SW480 (cell line): Measurements from ENCODE around the gene GJA9.
"Not testable (repeated sequence)": the region's sequence is repeated elsewhere in the genome, so short reads cannot be mapped to it uniquely, and the experiment has no call there.

ENCODE experiments used
- DNase-seq: peaks from one replicate; pipeline ENCODE4 v3.0.0-alpha.2; 2016; ENCODE audit warnings: low spot score

Gene GJA9

DNA sequence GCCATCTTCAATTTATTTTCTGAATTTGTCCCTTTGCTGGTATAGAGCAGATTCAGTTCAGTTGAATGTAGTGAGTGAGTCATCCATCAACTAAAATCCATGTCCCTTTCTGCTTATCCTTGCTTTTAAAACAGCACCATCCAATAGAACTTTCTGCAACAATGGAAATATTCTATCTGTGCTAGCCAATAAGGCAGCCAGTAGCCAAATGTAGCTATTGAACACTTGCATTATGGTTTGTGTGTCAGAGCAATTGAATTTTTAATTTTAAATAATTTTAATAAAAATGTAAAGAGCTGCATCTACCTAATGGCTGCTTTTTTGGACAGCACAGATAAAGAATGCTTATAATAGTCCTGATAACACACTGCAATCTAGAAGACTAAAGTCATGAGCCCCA is at the start of gene GJA9:
TSS of gene GJA9 (minus strand) at position 101 of the 400 bp plus-strand sequence. CDS start 5,489 bp downstream, outside the sequence.
- DNase-seq = no peak

DNA sequence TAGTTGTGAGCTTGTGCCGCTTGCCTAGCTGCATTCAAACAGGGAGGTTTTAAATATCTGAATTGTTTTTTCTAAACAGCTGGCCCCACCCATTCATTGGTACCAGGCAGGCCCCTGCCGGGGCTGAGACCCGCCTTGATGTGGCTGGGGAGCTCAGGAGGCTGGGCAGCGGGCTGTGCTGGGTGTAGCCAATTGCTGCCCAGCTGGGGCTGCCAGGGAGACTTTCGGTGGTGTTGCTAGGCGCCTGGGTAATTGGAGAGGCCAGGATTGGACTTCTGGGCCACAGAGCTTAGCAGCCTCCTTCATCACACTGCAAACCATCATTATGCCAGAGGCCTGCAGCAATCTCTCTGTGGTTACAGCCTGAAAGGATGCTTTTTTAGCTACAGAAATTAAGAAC is 48.1 kb upstream of the GJA9 start:
- peak; percentile 53 for DNase-seq

DNA sequence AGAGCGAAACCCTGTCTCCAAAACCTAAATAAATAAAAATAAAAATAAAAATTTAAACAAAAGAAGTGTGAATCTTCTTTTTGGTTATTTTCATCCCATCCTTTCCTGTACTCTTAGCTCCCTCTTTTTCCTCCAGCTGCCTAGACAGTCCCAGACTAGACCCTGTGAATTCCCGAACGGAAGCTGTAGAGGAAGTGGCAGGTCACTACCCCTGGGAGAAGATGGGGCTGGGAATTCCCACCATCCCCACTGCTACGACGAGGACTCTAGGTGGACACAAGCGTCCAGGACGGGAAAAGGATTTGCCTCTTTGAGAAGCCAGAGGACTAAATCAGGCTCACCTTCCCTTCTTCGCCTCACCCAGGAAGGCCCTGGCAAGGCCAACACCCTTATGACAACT is 47.7 kb upstream of the GJA9 start:
- no peak for DNase-seq

DNA sequence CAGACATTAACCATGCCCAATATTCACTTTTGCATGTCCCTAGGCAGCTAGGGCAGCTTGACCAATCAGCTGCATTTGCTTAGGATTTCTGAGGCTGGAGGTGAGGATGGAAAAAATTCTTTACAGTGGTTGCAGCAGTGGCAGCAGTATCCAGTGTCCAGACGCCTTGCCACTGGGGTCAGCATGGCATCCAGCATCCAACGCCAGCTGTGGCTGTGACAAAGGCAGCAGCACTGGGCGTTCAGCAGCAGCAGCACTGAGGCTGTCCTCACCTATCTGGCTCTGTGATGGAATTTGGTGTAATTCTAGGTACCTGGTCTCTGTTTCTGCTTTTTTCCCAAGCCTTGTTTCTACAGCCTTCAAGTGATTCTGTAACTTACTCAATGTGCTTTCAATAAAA is 44.7 kb upstream of the GJA9 start:
- no peak for DNase-seq

DNA sequence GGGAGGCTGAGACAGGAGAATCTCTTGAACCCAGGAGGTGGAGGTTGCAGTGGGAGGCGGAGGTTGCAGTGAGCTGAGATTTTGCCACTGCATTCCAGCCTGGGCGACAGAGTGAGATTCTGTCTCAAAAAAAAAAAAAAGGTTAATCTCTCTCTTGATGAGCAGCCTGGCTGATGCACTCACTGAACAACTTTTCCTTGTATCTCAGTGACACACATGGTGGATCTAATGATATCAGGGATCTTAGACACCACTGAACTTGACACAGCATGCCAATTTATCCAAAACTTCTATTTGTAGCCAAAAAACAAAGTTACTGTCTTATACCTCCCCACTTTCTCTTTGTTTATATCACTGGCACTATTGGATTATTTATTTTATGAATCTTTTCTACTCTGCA is 44.0 kb upstream of the GJA9 start:
- DNase-seq = no peak

DNA sequence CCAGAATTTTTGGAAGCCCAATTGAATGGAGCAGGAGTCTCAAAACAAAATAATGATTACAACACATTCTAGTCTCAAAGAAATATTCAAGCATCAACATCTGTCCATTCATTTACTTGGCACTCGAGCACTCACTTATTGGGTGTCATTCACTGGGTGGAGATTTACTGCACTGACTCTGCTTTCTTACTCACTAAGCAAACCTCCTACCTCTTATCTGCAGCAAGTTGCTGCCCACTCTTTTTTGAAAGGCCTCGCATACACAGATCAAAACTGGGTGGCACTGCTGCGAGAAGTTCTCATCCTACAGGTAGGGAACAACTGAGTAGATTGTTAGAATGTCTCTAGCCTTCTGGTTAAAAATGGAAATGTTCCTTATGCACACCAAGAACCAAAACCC is 42.2 kb upstream of the GJA9 start:
- DNase-seq = no peak

DNA sequence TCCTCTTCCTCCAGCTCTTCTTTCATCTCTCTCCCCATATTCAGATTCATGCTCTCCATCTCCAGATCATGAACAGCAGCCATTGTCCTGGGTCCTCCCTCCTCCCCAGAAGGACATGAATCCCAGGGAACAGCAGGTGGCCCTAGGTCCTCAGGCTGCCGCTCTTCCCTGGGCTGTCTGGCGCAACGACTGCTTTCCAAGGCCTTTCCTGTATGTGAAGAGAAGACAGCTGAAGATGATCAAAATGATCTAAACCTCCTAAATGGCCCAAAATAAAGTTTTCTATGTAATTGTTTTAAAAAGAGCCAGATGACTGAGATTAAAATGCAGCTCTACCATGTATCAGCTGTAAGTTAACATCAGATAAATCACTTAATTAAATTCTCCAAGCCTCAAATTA is 37.7 kb upstream of the GJA9 start:
- DNase-seq = no peak

DNA sequence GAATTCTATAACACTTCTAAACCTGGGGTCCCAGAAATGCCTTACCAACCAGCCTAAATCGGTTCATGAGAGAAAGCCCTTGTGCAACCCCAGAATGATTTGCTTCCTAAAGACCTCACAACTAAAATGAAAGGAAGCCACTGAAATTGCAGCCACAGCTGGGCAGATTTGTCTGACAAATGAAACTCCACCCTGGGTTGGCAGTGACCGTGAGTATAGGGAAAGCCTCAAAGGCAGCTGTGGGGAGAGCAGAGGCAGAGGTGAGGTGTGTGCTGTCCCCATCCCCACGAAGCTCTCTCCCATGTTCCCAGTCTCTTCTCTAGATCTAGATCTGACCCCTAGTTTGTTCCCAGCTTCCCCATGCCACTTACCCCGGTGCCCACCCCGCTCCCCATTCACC is 37.2 kb upstream of the GJA9 start:
- no peak for DNase-seq

DNA sequence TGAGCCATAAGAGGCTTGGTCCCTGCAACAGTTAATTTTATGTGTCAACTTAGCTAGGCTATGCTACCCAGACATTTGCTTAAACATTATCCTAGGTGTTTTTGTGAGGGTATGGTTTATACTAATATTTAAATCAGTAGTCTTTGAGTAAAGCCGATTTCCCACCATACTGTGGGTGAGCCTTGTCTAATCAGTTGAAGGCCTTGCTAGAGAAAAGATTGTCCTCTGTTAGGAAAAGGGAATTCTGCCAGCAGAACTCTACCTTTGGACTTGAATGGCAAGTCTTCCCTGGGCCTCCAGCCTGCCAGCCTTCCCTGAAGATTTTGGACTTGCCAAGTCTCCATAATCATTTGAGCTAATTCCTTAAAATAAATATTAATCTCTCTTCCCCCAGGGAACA is 36.4 kb upstream of the GJA9 start:
- no peak for DNase-seq

DNA sequence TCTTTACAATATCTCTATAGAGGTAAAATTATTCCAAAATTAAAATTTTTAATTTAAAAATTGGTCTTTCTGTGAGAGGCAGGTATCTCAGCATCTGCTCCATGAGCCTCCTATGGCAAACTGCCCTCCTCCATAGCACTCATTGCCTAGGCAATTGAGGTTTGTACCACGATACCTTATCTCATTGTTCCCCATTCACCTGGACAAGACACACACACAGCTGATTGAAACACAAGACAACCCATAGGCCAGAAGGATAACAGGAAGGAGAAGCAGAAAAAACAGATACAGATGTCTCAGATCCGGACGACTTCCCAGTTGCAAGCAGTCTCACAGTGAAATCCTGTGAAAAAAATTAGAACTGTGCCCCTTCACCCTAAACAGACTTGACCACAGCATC is 36.0 kb upstream of the GJA9 start:
- DNase-seq = no peak

DNA sequence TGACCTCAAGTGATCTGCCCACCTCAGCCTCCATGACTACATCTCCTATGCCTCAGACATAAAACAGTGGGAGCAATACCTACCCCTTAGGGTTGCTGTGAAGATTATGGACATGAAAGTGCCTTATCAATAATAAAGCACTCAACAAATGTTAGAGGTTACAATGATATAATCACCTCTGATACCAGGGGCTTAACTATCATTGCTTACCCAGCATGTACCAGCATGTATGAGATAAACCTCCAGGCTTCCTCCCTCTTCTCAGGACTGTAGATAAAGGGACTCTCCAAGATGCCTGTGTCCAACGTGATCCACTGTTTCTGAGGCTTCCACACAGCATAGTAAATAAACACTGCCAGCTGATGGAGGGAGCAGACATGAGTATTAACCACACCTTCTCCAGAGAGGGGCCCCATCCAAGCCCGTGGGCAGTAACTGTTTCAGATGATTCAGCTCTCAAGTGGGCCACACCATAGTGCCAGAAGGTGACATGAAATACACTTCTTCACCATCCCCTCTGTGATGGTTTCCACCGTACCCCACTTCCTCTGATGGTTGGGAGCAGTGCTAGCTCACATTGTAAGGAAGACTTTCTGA is 34.1 kb upstream of the GJA9 start:
- DNase-seq = no peak

DNA sequence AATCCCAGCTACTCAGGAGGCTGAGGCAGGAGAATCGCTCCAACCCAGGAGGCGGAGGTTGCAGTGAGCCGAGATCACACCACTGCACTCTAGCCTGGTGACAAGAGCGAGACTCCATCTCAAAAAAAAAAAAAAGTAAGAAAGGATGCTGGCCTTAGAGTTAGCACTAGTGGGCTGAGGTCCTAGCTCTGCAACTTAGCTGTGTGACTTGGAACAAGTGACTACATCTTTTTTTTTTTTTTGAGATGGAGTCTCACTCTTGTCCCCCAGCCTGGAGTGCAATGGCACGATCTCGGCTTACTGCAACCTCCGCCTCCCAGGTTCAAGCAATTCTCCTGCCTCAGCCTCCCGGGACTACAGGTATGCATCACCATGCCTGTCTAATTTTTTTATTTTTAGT is 33.5 kb upstream of the GJA9 start:
- DNase-seq = not testable (repeated sequence)

DNA sequence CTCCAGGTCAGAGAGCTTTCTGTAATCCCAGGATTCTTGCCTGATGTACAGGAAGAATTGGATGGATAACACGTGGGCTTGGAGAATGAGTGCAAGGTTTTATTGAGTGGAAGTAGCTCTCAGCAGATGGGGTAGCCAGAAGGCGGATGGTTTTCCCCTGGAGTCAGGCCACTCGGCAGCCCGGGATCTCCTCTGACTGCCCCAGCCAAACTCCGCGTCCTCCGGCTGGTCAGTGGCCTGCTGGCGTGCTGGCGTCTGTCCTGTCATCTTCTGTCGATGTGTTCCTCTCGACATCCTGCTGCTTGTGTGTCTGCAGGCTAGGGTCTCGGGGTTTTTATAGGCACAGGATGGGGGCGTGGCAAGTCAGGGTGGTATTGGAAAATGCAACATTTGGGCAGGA is 27.4 kb upstream of the GJA9 start:
- DNase-seq = no peak

DNA sequence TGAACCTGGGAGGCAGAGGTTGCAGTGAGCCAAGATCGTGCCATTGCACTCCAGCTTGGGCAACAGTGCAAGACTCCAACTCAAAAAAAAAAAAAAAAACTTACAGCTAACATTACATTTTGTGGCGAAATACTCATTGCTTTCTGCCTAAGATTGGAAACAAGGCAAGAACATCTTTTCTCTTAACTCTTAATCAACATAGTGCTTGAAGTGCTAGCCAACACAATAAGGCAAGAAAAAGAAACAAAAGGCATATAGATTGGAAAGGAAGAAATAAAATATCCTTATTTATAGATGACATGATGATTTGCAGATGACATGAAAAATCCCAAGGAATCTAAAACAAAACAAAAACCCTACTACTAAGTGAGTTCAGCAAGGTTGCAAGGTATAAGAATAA is 24.6 kb upstream of the GJA9 start:
- no peak for DNase-seq

DNA sequence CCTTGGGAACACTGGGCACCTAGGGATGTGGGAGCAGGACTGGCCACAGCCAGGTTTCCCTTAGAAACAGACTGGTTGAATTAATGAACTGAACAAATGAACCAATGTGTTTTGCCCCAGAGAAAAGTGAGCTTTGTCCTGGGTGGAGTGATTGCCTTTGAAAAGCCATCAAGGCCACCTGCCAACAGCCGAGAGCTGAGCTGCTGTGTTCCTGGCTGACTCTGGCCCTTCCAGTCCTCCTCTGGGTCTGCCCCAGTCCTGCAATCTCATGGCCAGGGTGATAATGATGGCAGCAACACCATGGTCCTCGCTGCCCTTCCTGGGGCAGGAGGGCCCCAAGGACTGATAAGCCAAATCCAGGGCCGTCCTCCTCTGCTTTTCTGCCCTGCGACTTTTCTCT is 18.2 kb upstream of the GJA9 start:
- no peak for DNase-seq

DNA sequence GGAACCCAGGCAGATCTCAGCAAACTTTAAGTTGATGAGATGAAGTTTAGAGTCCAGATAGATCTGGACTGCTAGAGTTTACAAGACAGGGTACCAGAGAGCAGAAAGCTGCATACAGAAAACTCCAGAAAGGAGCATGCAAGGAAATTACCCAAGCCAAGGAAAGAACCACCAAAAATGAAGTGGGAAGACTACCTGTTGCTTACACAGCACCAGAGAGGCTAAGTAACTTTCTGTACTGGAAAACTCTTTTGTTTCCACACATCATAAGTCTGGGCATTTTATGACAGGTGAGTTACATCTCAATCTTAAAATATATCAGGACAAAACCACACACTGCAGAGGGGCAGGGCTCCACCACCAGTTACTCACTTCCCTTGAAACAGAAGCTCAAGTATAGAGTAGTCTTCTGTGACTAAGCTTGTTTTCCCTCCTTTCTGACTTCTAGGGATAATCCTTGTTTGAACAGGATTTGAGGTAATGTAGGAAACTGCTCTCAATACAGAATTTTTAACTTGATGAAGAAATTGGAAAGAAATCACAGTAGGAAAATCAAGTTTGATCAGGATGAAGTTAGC is 17.4 kb upstream of the GJA9 start:
- no peak for DNase-seq

DNA sequence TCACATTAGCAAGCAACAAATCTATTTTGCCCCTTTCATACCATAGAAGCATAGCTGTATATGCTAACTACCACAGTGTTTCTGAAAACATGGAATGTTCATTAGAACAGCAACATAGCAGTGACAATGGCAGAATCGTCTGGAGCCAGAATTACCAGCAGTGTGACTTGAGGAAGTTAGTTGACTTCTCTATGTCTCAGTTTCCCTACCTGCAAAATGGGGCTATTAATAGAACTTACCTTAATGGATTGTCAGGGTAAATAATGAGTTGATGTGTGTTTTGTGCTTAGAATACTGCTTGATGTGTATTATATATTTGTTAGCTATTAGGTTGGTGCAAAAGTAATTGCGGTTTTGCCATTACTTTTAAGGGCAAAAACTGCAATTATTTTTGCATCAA is 14.8 kb upstream of the GJA9 start:
- DNase-seq = no peak

DNA sequence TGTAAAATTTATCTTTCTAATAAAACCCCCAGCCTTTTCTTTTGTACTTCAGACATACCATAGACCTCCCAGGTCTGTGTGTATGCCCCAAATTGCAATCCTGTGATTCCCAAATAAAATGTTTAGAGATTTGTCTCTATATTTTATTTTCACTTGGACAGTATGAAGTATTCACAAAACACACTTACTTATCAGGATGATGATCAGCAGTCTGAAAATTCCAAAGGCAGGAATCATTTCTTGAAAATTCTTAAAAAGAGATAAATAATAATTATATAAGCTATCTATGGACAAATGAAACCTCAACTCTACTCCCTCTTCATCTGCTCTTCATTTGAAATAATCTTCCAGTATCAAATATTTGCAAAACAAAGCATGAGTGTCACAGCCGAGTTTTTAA is 11.6 kb upstream of the GJA9 start:
- DNase-seq = no peak

DNA sequence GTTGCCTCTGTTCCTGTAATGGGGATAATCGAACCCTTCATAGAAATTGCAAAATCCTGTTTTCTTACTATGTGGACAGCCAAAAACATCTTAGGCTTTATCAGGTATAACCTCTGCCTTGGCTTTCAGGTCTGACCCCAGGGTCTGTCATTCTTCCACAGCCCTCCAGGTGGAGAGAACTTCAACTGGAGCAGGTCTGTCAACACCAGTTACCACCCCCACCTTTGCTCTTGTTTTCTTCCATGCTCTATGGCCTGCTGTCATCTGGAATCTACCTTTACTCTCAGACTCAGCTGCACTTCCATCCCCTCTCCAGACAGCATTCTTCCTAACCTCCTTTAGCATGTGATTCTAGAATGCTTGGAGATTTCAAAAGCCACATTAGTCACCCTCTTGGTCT is 10.4 kb upstream of the GJA9 start:
- peak; percentile 13 for DNase-seq

DNA sequence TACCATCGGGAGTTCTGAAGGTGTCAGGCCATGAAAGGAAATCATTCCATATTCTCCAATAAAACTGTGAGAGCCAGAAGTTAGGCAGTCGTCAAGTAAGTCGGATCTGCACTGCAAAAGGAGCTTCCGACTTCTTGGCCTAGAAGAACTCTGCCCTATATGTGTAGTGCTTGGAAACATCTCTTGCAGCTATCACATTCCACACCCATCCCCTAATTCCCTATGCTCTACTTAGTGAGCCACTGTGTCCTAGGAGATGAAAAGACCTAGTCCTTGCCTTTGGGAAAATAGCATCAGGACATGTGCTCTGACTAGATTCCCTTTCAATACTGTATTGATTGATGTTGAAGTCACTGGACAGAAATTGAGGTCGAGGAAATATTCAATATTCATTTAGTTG is 8.2 kb upstream of the GJA9 start:
- DNase-seq = no peak

DNA sequence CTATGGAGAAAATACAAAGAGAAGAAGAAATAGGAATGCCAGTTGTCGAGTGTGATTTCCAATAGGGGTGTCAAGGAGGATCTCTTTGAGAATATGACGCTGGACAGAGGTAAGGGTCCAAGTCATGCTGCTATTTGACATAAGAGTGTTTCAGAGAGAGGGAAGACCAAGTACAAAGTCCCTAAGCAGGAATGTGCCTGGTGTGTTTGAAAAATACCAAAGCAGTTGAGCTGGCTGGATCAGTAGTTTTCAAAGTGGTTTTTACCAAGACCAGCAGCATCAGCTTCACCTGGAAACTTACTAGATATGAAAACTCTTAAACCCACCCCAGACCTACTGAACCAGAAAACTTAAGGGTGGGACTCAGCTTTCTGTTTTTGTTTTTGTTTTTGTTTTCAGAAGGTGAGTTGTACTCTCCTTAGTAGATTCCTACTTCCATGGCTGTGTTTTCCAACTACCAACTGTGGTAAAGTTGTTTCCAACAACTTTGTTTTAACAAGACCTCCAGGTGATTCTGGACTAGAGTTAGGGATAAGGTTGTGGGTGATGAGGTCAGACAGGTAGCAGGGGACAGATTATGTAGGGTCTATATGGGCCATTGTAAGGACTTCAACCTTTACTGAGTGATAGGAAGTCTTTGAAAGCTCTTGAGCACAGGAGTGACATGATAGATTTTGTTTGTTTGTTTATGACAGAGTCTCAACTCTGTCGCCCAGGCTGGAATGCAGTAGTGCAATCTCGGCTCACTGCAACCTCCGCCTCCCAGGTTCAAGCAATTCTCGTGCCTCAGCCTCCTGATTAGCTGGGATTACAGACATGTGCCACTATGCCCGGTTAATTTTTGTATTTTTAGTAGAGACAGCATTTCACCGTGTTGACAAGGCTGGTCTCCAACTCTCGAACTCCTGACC is 7.3 kb upstream of the GJA9 start:
- no peak for DNase-seq

DNA sequence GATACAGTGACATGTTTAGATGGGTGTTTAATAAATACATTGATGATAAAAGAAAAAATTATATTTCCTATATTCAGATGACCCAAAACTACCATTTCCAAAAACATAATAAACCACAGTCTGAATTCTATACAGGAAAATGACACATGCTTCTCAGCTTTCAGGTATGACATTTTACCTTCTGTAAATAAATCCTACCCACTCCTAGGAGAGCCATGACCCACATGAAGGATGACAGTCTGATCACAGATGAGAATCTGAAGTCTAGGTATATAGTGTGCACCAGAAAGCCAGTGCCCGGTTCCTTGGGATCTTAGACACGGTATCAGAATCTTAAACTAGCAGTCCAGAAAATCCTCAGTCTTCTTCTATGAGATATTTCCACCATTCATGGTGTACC is 3.7 kb upstream of the GJA9 start:
- no peak for DNase-seq

DNA sequence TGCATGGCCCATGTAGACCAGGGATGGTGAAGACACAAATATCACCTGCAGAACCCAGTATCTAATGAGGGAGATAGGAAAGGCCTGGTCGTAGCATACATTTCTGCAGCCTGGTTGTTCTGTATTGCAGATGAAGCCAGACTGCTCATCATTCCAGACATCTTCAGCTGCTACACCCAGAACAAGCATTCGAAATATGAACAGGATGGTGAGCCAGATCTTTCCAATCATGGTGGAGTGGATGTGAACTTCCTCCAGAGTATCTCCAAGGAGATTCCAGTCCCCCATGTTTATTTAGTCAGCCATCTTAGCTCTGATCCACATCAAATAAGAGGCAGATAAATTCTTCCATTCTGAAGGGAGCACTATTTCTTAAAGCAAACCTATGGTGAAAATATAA is 5.6 kb downstream of the GJA9 start:
- no peak for DNase-seq
